ENCODE measurements around the gene UCKL1.
A peak's percentile ranks its signal among the peaks of the same experiment; 100 is the strongest.

Gene UCKL1

DNA sequence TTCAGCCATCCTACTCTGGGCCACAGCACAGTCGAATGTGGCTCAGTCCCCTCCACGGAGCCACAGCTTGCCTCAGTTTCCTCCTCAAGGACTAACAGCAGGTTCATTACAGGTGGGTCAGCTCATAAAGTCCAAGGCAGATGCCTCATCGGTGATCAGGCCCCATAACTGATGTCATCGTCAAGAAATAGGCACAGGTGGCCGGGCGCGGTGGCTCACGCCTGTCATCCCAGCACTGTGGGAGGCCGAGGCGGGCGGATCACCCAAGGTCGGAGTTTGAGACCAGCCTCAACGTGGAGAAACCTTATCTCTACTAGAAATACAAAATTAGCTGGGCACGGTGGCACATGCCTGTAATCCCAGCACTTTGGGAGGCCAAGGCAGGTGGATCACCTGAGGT lies 3.4 kb downstream of the UCKL1 start:
- Histone ChIP-seq H3K18ac (ENCODE audit: low read depth in 1 of 2, low read length in 2 of 2) (peak overlapping the region in 1 of 2 experiments; percentile 1), H2AFZ (ENCODE audit: low read depth, low read length) (no peak overlapping the region), H3K79me1 (replicated peaks; ENCODE audit: low read length, poor library complexity, severe bottlenecking) (peaks cover 17% of the 10 kb centered on the region), H4K8ac (ENCODE audit: low read length) (peak overlapping the region; percentile 50), H3K4me3 (ENCODE audit: insufficient read depth in 1 of 2, low read depth in 1 of 2, low read length in 2 of 2) (no peak overlapping the region), H2BK120ac (ENCODE audit: low read depth, low read length) (no peak overlapping the region), H2BK15ac (ENCODE audit: low read depth, poor library complexity, severe bottlenecking) (no peak overlapping the region), H3K23ac (ENCODE audit: low read length in 2 of 2) (no peak overlapping the region), H2BK12ac (ENCODE audit: low read length in 2 of 2) (no peak overlapping the region), H3K4me1 (ENCODE audit: control insufficient read depth, insufficient read depth, low read depth, low read length) (peaks cover 68% of the 10 kb centered on the region), H3K27me3 (ENCODE audit: control insufficient read depth in 1 of 2, insufficient read depth in 1 of 2, low read length in 2 of 2) (no peaks in the 10 kb centered on the region), H3K9me3 (ENCODE audit: control insufficient read depth, low read length) (no peaks in the 10 kb centered on the region), H3K4ac (ENCODE audit: low read depth in 1 of 2, low read length in 2 of 2) (no peak overlapping the region), H3K14ac (ENCODE audit: low read length in 2 of 2) (no peak overlapping the region), H2BK5ac (ENCODE audit: low read depth, low read length, poor library complexity, severe bottlenecking) (no peak overlapping the region), H3K9ac (ENCODE audit: low read length) (no peak overlapping the region), H3K4me2 (ENCODE audit: low read length, poor library complexity, severe bottlenecking) (no peak overlapping the region), H4K91ac (ENCODE audit: low read length) (peak overlapping the region; percentile 31), H2AK5ac (ENCODE audit: low read length, severe bottlenecking) (no peak overlapping the region), H3K36me3 (ENCODE audit: control insufficient read depth in 1 of 2, insufficient read depth in 2 of 2, low read depth in 1 of 2, low read length in 2 of 2) (peaks cover 6 to 46% of the 10 kb centered on the region in 2 experiments), H3K27ac (ENCODE audit: low read length, poor library complexity, severe bottlenecking) (no peak overlapping the region)
- 97% methylated on average over 14 of the region's 14 CpGs for WGBS
- DNase-seq: no peak

DNA sequence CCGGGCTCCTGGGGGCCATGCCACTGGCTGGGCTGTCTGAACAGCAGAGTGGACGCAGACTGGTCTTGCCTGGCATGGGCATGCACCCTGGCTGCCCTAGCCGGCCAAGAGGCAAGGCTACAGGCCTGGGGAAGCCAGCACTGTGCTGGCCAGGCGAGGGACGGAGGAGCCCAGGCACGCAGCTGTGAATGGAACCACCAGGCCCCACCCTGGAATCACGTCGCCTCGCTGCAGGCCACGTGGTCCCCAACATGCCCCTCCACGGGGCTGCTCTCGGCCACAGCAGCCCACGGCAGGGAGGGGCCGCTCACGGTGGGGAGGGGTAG lies 4.0 kb downstream of the UCKL1 start:
- Histone ChIP-seq H2BK120ac (ENCODE audit: low read depth, low read length) (no peak overlapping the region), H3K79me1 (replicated peaks; ENCODE audit: low read length, poor library complexity, severe bottlenecking) (peaks cover 17% of the 10 kb centered on the region), H2BK5ac (ENCODE audit: low read depth, low read length, poor library complexity, severe bottlenecking) (no peak overlapping the region), H3K18ac (ENCODE audit: low read depth in 1 of 2, low read length in 2 of 2) (no peak overlapping the region), H3K36me3 (ENCODE audit: control insufficient read depth in 1 of 2, insufficient read depth in 2 of 2, low read depth in 1 of 2, low read length in 2 of 2) (peaks cover 6 to 49% of the 10 kb centered on the region in 2 experiments), H2AFZ (ENCODE audit: low read depth, low read length) (no peak overlapping the region), H4K8ac (ENCODE audit: low read length) (peak overlapping the region; percentile 16), H3K4me2 (ENCODE audit: low read length, poor library complexity, severe bottlenecking) (no peak overlapping the region), H3K14ac (ENCODE audit: low read length in 2 of 2) (peak overlapping the region in 1 of 2 experiments; percentile 62), H3K9me3 (ENCODE audit: control insufficient read depth, low read length) (no peaks in the 10 kb centered on the region), H3K4me1 (ENCODE audit: control insufficient read depth, insufficient read depth, low read depth, low read length) (peaks cover 63% of the 10 kb centered on the region), H3K4me3 (ENCODE audit: insufficient read depth in 1 of 2, low read depth in 1 of 2, low read length in 2 of 2) (peak overlapping the region in 1 of 2 experiments; percentile 16), H3K9ac (ENCODE audit: low read length) (no peak overlapping the region), H3K4ac (ENCODE audit: low read depth in 1 of 2, low read length in 2 of 2) (peak overlapping the region in 1 of 2 experiments; percentile 46), H4K91ac (ENCODE audit: low read length) (peak overlapping the region; percentile 35), H3K27me3 (ENCODE audit: control insufficient read depth in 1 of 2, insufficient read depth in 1 of 2, low read length in 2 of 2) (no peaks in the 10 kb centered on the region), H3K23ac (ENCODE audit: low read length in 2 of 2) (no peak overlapping the region), H2BK15ac (ENCODE audit: low read depth, poor library complexity, severe bottlenecking) (no peak overlapping the region), H2AK5ac (ENCODE audit: low read length, severe bottlenecking) (no peak overlapping the region), H2BK12ac (ENCODE audit: low read length in 2 of 2) (no peak overlapping the region), H3K27ac (ENCODE audit: low read length, poor library complexity, severe bottlenecking) (no peak overlapping the region)
- no peak for DNase-seq
- 96% methylated on average over 15 of the region's 15 CpGs for WGBS

DNA sequence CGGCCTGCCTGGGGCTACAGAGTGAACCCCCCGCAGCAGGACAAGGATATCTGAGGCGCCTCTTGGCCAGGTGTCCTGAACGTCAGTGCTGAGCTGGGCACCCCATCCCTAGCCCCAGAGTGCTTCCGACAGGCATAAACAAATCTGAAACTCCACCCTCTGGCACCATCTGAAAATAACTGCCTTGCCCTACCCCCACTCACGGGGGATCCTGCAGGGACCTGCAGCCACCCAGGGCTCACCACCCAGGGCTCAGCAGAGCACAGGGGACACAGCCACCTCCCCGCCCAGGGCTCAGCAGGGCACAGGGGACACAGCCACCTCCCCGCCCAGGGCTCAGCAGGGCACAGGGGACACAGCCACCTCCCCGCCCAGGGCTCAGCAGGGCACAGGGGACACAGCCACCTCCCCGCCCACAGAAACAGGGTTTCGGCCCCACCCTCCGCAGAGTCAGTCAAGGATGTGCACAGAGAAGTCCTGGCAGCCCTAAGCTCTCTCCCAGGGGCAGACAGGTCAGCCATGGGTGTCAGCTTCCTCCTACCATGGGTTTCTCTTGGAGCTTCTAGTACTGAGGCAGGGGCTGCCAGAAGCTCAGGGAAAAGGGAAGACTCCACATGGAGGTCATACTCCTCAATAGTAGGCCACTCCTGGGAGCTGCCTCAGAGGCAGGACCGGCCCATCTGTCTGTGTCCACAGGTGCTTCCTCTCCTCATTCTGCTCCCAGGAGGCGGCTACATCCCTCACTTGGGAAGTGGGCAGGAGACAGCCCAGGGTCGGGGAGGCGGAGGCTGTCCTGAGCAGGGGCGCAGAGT lies 4.6 kb downstream of the UCKL1 start:
- Histone ChIP-seq H3K4me3 (ENCODE audit: insufficient read depth in 1 of 2, low read depth in 1 of 2, low read length in 2 of 2) (no peak overlapping the region), H2AFZ (ENCODE audit: low read depth, low read length) (no peak overlapping the region), H2BK15ac (ENCODE audit: low read depth, poor library complexity, severe bottlenecking) (no peak overlapping the region), H3K9me3 (ENCODE audit: control insufficient read depth, low read length) (no peaks in the 10 kb centered on the region), H3K14ac (ENCODE audit: low read length in 2 of 2) (peak overlapping the region in 1 of 2 experiments; percentile 62), H3K79me1 (replicated peaks; ENCODE audit: low read length, poor library complexity, severe bottlenecking) (peaks cover 17% of the 10 kb centered on the region), H4K8ac (ENCODE audit: low read length) (no peak overlapping the region), H3K18ac (ENCODE audit: low read depth in 1 of 2, low read length in 2 of 2) (no peak overlapping the region), H3K27me3 (ENCODE audit: control insufficient read depth in 1 of 2, insufficient read depth in 1 of 2, low read length in 2 of 2) (no peaks in the 10 kb centered on the region), H3K9ac (ENCODE audit: low read length) (no peak overlapping the region), H2BK120ac (ENCODE audit: low read depth, low read length) (no peak overlapping the region), H3K27ac (ENCODE audit: low read length, poor library complexity, severe bottlenecking) (no peak overlapping the region), H3K4me2 (ENCODE audit: low read length, poor library complexity, severe bottlenecking) (no peak overlapping the region), H3K23ac (ENCODE audit: low read length in 2 of 2) (no peak overlapping the region), H2AK5ac (ENCODE audit: low read length, severe bottlenecking) (no peak overlapping the region), H4K91ac (ENCODE audit: low read length) (no peak overlapping the region), H2BK5ac (ENCODE audit: low read depth, low read length, poor library complexity, severe bottlenecking) (no peak overlapping the region), H3K4ac (ENCODE audit: low read depth in 1 of 2, low read length in 2 of 2) (peak overlapping the region in 1 of 2 experiments; percentile 46), H3K4me1 (ENCODE audit: control insufficient read depth, insufficient read depth, low read depth, low read length) (peaks cover 60% of the 10 kb centered on the region), H2BK12ac (ENCODE audit: low read length in 2 of 2) (no peak overlapping the region), H3K36me3 (ENCODE audit: control insufficient read depth in 1 of 2, insufficient read depth in 2 of 2, low read depth in 1 of 2, low read length in 2 of 2) (peaks cover 6 to 53% of the 10 kb centered on the region in 2 experiments)
- DNase-seq: no peak
- 85% methylated on average over 17 of the region's 17 CpGs for WGBS

DNA sequence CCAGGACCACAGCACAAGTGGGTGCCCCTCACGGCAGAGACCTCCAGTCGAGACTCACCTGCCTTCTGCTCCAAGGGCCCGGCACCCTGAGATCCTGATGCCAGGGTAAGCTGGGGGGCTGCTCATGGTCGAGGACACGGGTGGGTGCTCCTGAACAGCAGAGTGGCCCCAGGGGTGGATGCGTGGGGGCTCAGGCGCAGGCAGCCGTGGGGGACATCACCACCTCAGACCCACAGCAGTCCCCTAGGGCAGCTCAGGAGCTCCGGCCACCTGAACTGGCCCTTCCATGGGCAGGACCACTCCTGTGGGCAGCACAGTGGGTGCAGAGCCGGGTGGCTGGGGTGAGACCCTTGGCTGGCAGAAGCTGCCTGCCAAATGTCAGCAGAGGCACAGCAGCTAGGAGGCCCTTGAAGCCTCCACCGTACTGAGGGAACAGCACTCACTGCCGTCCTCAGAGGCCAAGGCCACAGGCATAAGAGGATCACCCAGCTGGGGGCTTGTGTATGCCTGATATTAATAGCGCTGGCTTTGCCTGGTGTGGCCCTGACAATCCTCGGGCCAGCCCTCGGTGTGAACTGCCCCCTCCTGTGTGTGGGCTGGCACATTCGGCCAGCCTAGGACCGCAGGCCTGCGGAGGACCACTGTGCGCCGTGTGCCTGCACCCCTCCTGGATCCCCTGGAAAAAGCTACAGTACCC lies 5.4 kb downstream of the UCKL1 start:
- no peak overlapping the region for H3K4ac ChIP-seq (ENCODE audit: low read depth in 1 of 2, low read length in 2 of 2)
- no peaks in the 10 kb centered on the region for H3K9me3 ChIP-seq (ENCODE audit: control insufficient read depth, low read length)

More for the DNA sequence above, 5.4 kb downstream of the UCKL1 start:
- Histone ChIP-seq H3K23ac (ENCODE audit: low read length in 2 of 2) (no peak overlapping the region), H3K14ac (ENCODE audit: low read length in 2 of 2) (no peak overlapping the region), H3K36me3 (ENCODE audit: control insufficient read depth in 1 of 2, insufficient read depth in 2 of 2, low read depth in 1 of 2, low read length in 2 of 2) (peaks cover 6 to 58% of the 10 kb centered on the region in 2 experiments), H3K4me1 (ENCODE audit: control insufficient read depth, insufficient read depth, low read depth, low read length) (peaks cover 60% of the 10 kb centered on the region), H2BK15ac (ENCODE audit: low read depth, poor library complexity, severe bottlenecking) (no peak overlapping the region), H2AFZ (ENCODE audit: low read depth, low read length) (no peak overlapping the region), H3K4me2 (ENCODE audit: low read length, poor library complexity, severe bottlenecking) (no peak overlapping the region), H3K9ac (ENCODE audit: low read length) (peak overlapping the region; percentile 62), H2AK5ac (ENCODE audit: low read length, severe bottlenecking) (no peak overlapping the region), H4K91ac (ENCODE audit: low read length) (no peak overlapping the region), H2BK12ac (ENCODE audit: low read length in 2 of 2) (peak overlapping the region in 1 of 2 experiments; percentile 25), H3K27me3 (ENCODE audit: control insufficient read depth in 1 of 2, insufficient read depth in 1 of 2, low read length in 2 of 2) (no peaks in the 10 kb centered on the region), H3K79me1 (replicated peaks; ENCODE audit: low read length, poor library complexity, severe bottlenecking) (peaks cover 20% of the 10 kb centered on the region), H3K4me3 (ENCODE audit: insufficient read depth in 1 of 2, low read depth in 1 of 2, low read length in 2 of 2) (no peak overlapping the region), H3K18ac (ENCODE audit: low read depth in 1 of 2, low read length in 2 of 2) (peak overlapping the region in 1 of 2 experiments; percentile 49), H4K8ac (ENCODE audit: low read length) (no peak overlapping the region), H3K27ac (ENCODE audit: low read length, poor library complexity, severe bottlenecking) (no peak overlapping the region), H2BK120ac (ENCODE audit: low read depth, low read length) (no peak overlapping the region), H2BK5ac (ENCODE audit: low read depth, low read length, poor library complexity, severe bottlenecking) (no peak overlapping the region)
- no peak for DNase-seq
- 92% methylated on average over 20 of the region's 20 CpGs for WGBS

All from mesenchymal stem cell (in vitro differentiated cells and primary cell).